GM21619 (cell line): ENCODE measurements around the gene RNF225.
A peak's percentile ranks its signal among the peaks of the same experiment; 100 is the strongest.
"Not testable (repeated sequence)": the region's sequence is repeated elsewhere in the genome, so short reads cannot be mapped to it uniquely, and the experiment has no call there.

ENCODE experiments used
- ATAC-seq: cut with Tn5 transposase; IDR thresholded peaks from one replicate; pipeline ENCODE4 v1.9.1; 2021; ENCODE audit not compliant: unreplicated experiment

The RNF225 gene

GRCh38 chr19:58407658-58408151 is 12.2 kb downstream of the RNF225 start:
- ATAC-seq: no peak

GRCh38 chr19:58408152-58409009 is 12.9 kb downstream of the RNF225 start, which contains the start of gene ZNF584:
Gene ZNF584 (plus strand): TSS chr19:58408649. CDS start chr19:58409148, 499 bp downstream.
- ATAC-seq: peak; percentile 96

DNA sequence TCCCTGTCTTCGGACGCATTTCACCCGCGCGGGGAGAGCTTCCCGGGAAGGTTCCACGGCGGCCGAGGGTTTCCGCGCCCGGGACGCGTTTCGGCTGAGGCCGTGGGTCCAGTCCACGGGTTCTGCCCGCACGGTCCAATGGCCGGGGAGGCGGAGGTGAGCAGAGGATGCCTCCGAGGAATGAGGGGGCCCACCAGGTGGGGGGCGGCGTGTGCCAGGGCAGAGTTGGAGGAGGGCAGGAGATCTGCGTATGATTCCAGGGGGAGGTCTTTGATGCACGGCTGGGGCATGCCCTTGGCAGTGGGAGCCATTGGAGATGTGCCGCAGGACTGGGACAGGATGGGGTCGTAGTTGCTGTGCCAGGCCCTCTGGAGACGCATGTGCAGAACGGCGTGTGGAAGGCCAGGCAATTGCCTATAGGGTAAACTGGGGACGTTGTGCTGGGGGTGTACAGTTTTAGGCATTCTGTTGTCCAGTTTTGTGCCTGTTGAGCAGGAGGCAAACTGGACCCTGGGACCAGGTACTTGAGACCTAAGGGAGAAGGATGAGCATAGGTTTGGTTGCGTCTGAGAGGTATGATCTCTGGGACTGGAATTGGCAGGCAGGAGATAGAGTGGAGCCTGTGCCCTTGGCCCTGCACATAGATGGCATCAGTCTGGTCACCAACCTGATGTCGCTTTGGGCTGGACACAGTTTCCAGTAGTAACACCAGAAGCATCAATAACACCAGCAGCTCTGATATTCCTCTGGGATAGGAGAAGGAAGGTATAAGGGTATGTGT is 13.7 kb downstream of the RNF225 start:
- ATAC-seq: no peak

DNA sequence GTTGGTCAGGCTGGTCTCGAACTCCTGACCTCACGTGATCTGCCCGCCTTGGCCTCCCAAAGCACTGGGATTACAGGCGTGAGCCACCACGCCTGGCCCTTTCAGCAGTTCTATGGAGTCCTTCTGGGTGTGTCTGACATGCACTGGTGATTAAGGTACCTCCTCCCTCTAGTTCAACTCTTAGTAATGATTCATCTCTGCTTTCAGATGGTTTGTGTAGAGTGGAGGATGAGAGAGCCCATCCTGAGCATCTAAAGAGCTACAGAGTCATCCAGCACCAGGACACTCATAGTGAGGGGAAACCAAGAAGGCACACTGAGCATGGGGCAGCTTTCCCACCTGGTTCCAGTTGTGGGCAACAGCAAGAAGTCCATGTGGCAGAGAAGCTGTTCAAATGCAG is 21.1 kb downstream of the RNF225 start:
- ATAC-seq: no peak

GRCh38 chr19:58417071-58417470 is 21.6 kb downstream of the RNF225 start:
- ATAC-seq: no peak

DNA sequence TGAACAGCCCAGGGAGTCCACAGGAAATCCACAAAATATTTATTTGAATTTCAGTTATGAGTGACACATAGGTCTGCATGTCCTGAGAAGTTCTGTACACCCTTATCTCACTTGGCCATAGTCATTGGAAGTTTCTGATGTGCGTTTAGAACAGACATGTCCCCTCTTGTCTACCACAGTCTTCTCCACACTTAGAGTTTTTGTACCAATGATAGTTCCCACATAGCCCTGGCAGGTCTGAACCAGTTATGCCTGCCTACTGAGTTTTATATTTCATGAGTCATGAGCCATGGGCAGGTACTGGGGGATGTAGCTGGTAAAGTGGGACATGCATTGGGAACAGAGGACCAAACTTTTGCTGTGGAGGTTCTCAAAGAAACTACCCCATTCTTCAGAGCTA is 33.2 kb downstream of the RNF225 start:
- ATAC-seq: no peak

GRCh38 chr19:58429745-58430144 is 34.3 kb downstream of the RNF225 start:
- no peak for ATAC-seq

DNA sequence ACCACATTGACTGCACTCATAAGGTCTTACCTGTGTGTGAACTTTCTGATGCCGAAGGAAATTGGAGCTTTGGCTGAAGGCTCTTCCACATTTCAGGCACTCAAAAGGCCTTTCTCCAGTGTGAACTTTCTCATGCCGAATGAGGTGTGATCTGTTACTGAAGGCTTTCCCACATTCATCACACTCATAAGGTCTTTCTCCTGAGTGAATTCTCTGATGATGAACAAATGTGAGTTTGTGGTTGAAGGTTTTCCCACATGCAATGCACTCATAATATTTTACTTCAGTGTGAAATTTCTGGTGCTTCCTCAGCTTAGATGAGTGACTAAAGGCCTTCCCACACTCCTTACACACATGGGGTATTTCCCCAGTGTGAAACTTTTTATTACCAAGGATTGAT is 38.8 kb downstream of the RNF225 start:
- no peak for ATAC-seq

- ATAC-seq: peak; percentile 97
Observed at GRCh38 chr19:58439576-58440554, 44.4 kb downstream of the RNF225 start, which contains the start of gene ZNF132. Gene ZNF132 (minus strand): TSS chr19:58440153. CDS start chr19:58439821, 332 bp downstream.

DNA sequence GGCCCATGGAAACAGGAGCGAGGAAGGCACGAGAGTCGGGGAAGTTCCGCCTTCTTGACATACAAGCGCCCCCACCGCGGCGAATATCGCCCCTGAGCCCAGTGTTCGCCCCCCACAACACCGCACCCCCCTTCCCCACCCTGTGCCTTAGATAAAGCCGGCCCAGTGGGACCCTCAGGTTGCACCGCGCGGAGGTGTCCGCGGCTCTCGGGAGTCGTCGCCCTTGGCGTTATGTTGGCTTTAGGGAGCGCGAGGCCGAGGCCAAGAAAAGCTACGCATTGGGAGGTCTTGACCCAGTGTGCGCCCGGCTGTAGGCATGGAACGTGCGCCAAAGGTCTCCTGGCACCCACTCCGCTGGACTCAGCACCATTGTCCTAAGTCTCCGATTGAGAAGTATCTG is 45.1 kb downstream of the RNF225 start:
- no peak for ATAC-seq

GRCh38 chr19:58442986-58443385 is 47.5 kb downstream of the RNF225 start:
- not testable (repeated sequence) for ATAC-seq
